ENCODE results near the gene MKI67.

Gene MKI67

GRCh38 chr10:128074589-128074988 lies 51.6 kb downstream of the MKI67 start:
- FAIRE-seq (no peak), DNase-seq (ENCODE audit: insufficient read length) (no peak)
- TF ChIP-seq POLR2A (IDR thresholded peaks at IDR 0.05; ENCODE audit: low read depth, low read length) (no peak), TAF1 (IDR thresholded peaks at IDR 0.05; ENCODE audit: borderline replicate concordance, low read depth, low read length) (no peak), POLR2AphosphoS5 (IDR thresholded peaks at IDR 0.05; ENCODE audit: low read depth, low read length) (no peak)

GRCh38 chr10:128073890-128074289 lies 52.3 kb downstream of the MKI67 start:
- TF ChIP-seq POLR2A (IDR thresholded peaks at IDR 0.05; ENCODE audit: low read depth, low read length), result no peak
- FAIRE-seq, result no peak
- no peak for DNase-seq (ENCODE audit: insufficient read length)

- TF ChIP-seq POLR2AphosphoS5 (IDR thresholded peaks at IDR 0.05; ENCODE audit: low read depth, low read length), result no peak
- TF ChIP-seq POLR2A (IDR thresholded peaks at IDR 0.05; ENCODE audit: low read depth, low read length), result no peak
- no peak for TF ChIP-seq TAF1 (IDR thresholded peaks at IDR 0.05; ENCODE audit: borderline replicate concordance, low read depth, low read length)
- FAIRE-seq (no peak), DNase-seq (ENCODE audit: insufficient read length) (no peak)
Observed at GRCh38 chr10:128072941-128073645, 53.1 kb downstream of the MKI67 start.

- TF ChIP-seq POLR2AphosphoS5 (IDR thresholded peaks at IDR 0.05; ENCODE audit: low read depth, low read length) (no peak), TAF1 (IDR thresholded peaks at IDR 0.05; ENCODE audit: borderline replicate concordance, low read depth, low read length) (no peak), POLR2A (IDR thresholded peaks at IDR 0.05; ENCODE audit: low read depth, low read length) (no peak)
- DNase-seq (ENCODE audit: insufficient read length) (no peak), FAIRE-seq (no peak)
Observed at GRCh38 chr10:128072046-128072445, 54.2 kb downstream of the MKI67 start.

- DNase-seq (ENCODE audit: insufficient read length) (no peak), FAIRE-seq (no peak)
- TF ChIP-seq POLR2AphosphoS5 (IDR thresholded peaks at IDR 0.05; ENCODE audit: low read depth, low read length), result no peak
Observed at GRCh38 chr10:128071417-128071782, 54.8 kb downstream of the MKI67 start.

- TF ChIP-seq POLR2A (IDR thresholded peaks at IDR 0.05; ENCODE audit: low read depth, low read length) (no peak), TAF1 (IDR thresholded peaks at IDR 0.05; ENCODE audit: borderline replicate concordance, low read depth, low read length) (no peak), POLR2AphosphoS5 (IDR thresholded peaks at IDR 0.05; ENCODE audit: low read depth, low read length) (no peak)
- FAIRE-seq (no peak), DNase-seq (ENCODE audit: insufficient read length) (no peak)
Observed at GRCh38 chr10:128070721-128071416, 55.4 kb downstream of the MKI67 start.

- no peak for TF ChIP-seq POLR2AphosphoS5 (IDR thresholded peaks at IDR 0.05; ENCODE audit: low read depth, low read length)
- no peak for TF ChIP-seq TAF1 (IDR thresholded peaks at IDR 0.05; ENCODE audit: borderline replicate concordance, low read depth, low read length)
- FAIRE-seq (no peak), DNase-seq (ENCODE audit: insufficient read length) (no peak)
Observed at GRCh38 chr10:128070161-128070560, 56.1 kb downstream of the MKI67 start.

- TF ChIP-seq POLR2A (IDR thresholded peaks at IDR 0.05; ENCODE audit: low read depth, low read length) (no peak), POLR2AphosphoS5 (IDR thresholded peaks at IDR 0.05; ENCODE audit: low read depth, low read length) (no peak), TAF1 (IDR thresholded peaks at IDR 0.05; ENCODE audit: borderline replicate concordance, low read depth, low read length) (no peak)
- FAIRE-seq, result peak; percentile 95
- peak; percentile 76 for DNase-seq (ENCODE audit: insufficient read length)
Observed at GRCh38 chr10:128069351-128070051, 56.7 kb downstream of the MKI67 start.

- FAIRE-seq, result no peak
- TF ChIP-seq POLR2AphosphoS5 (IDR thresholded peaks at IDR 0.05; ENCODE audit: low read depth, low read length) (no peak), TAF1 (IDR thresholded peaks at IDR 0.05; ENCODE audit: borderline replicate concordance, low read depth, low read length) (no peak), POLR2A (IDR thresholded peaks at IDR 0.05; ENCODE audit: low read depth, low read length) (no peak)
- DNase-seq (ENCODE audit: insufficient read length), result no peak
Observed at GRCh38 chr10:128068398-128069285, 57.6 kb downstream of the MKI67 start.

- TF ChIP-seq POLR2AphosphoS5 (IDR thresholded peaks at IDR 0.05; ENCODE audit: low read depth, low read length), result no peak
- TF ChIP-seq TAF1 (IDR thresholded peaks at IDR 0.05; ENCODE audit: borderline replicate concordance, low read depth, low read length), result no peak
- TF ChIP-seq POLR2A (IDR thresholded peaks at IDR 0.05; ENCODE audit: low read depth, low read length), result no peak
- FAIRE-seq (no peak), DNase-seq (ENCODE audit: insufficient read length) (no peak)
Observed at GRCh38 chr10:128067691-128068397, 58.4 kb downstream of the MKI67 start.
